ENCODE data around the gene SNX5.

- TF ChIP-seq POLR2A (IDR thresholded peaks at IDR 0.05) = no peak
- TF ChIP-seq POLR2AphosphoS5 (IDR thresholded peaks at IDR 0.05) = no peak
- TF ChIP-seq CTCF (IDR thresholded peaks at IDR 0.05) = no peak
Observed at GRCh38 chr20:17935186-17935585, 33.4 kb downstream of the SNX5 start.

Data from prostate gland (tissue), 2 donors.